Measurements from ENCODE around the gene SHISA2.
"Not testable (repeated sequence)": the region's sequence is repeated elsewhere in the genome, so short reads cannot be mapped to it uniquely, and the experiment has no call there.

DNA sequence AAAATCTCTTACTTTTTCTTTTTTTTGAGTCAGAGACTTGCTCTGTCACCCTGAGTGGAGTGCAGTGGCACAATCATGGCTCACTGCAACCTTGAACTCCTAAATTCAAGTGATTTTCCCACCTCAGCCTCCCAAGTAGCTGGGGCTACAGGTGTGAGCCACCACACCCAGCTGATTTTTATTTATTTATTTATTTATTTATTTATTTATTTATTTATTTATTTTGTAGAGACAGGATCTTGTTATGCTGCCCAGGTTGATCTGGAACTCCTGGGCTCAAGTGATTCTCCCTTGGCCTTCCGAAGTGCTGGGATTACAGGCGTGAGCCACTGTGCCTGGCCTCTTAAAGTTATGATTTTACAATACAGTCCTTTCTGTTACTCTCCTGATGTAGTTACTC lies 16.6 kb upstream of the SHISA2 start:
- TF ChIP-seq, protein P1, sequence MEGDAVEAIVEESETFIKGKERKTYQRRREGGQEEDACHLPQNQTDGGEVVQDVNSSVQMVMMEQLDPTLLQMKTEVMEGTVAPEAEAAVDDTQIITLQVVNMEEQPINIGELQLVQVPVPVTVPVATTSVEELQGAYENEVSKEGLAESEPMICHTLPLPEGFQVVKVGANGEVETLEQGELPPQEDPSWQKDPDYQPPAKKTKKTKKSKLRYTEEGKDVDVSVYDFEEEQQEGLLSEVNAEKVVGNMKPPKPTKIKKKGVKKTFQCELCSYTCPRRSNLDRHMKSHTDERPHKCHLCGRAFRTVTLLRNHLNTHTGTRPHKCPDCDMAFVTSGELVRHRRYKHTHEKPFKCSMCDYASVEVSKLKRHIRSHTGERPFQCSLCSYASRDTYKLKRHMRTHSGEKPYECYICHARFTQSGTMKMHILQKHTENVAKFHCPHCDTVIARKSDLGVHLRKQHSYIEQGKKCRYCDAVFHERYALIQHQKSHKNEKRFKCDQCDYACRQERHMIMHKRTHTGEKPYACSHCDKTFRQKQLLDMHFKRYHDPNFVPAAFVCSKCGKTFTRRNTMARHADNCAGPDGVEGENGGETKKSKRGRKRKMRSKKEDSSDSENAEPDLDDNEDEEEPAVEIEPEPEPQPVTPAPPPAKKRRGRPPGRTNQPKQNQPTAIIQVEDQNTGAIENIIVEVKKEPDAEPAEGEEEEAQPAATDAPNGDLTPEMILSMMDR (IDR thresholded peaks at IDR 0.05) = not testable (repeated sequence)
- not testable (repeated sequence) for TF ChIP-seq POLR2AphosphoS5 (IDR thresholded peaks at IDR 0.05; ENCODE audit: low read depth, low read length); TCF7L2 (IDR thresholded peaks at IDR 0.05; ENCODE audit: low read depth, low read length); SIN3A (IDR thresholded peaks at IDR 0.05; ENCODE audit: borderline replicate concordance, insufficient read depth, low read depth, low read length)
- TF ChIP-seq, protein P2, sequence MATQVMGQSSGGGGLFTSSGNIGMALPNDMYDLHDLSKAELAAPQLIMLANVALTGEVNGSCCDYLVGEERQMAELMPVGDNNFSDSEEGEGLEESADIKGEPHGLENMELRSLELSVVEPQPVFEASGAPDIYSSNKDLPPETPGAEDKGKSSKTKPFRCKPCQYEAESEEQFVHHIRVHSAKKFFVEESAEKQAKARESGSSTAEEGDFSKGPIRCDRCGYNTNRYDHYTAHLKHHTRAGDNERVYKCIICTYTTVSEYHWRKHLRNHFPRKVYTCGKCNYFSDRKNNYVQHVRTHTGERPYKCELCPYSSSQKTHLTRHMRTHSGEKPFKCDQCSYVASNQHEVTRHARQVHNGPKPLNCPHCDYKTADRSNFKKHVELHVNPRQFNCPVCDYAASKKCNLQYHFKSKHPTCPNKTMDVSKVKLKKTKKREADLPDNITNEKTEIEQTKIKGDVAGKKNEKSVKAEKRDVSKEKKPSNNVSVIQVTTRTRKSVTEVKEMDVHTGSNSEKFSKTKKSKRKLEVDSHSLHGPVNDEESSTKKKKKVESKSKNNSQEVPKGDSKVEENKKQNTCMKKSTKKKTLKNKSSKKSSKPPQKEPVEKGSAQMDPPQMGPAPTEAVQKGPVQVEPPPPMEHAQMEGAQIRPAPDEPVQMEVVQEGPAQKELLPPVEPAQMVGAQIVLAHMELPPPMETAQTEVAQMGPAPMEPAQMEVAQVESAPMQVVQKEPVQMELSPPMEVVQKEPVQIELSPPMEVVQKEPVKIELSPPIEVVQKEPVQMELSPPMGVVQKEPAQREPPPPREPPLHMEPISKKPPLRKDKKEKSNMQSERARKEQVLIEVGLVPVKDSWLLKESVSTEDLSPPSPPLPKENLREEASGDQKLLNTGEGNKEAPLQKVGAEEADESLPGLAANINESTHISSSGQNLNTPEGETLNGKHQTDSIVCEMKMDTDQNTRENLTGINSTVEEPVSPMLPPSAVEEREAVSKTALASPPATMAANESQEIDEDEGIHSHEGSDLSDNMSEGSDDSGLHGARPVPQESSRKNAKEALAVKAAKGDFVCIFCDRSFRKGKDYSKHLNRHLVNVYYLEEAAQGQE (IDR thresholded peaks at IDR 0.05; ENCODE audit: insufficient read depth in 1 of 2, low read depth in 2 of 2, low read length in 1 of 2) = not testable (repeated sequence)
